ENCODE results near the gene KLK1. TPM values are rescaled to one million over a fixed set of nuclear protein-coding genes. Genes with fewer than 3 reads are reported as not detected.

KLK1 gene
- polyA plus RNA-seq, 1 experiment, result 0.15 TPM

- H3K36me3 ChIP-seq (ENCODE audit: control insufficient read depth, insufficient read depth, low read length), result no peaks in the 10 kb centered on the region
- DNase-seq (ENCODE audit: low read depth), result no peak
- ChIA-PET POLR2A (no interaction called here), CTCF (no interaction called here)
- peaks cover 22% of the 10 kb centered on the region for H3K27me3 ChIP-seq (ENCODE audit: control insufficient read depth, insufficient read depth, low read length)
- H3K4me3 ChIP-seq (ENCODE audit: low read depth, low read length), result no peak overlapping the region
- no peak for TF ChIP-seq CTCF (IDR thresholded peaks at IDR 0.05; ENCODE audit: insufficient read depth, low read depth, low read length)
These were observed 852 bp downstream of the KLK1 start for GRCh38 chr19:50822661-50823208.

- peaks cover 22% of the 10 kb centered on the region for H3K27me3 ChIP-seq (ENCODE audit: control insufficient read depth, insufficient read depth, low read length)
- ChIA-PET POLR2A (no interaction called here), CTCF (no interaction called here)
- no peak for DNase-seq (ENCODE audit: low read depth)
- H3K36me3 ChIP-seq (ENCODE audit: control insufficient read depth, insufficient read depth, low read length), result no peaks in the 10 kb centered on the region
- no peak for TF ChIP-seq CTCF (IDR thresholded peaks at IDR 0.05; ENCODE audit: insufficient read depth, low read depth, low read length)
- H3K4me3 ChIP-seq (ENCODE audit: low read depth, low read length), result no peak overlapping the region
These were observed 2.0 kb downstream of the KLK1 start for GRCh38 chr19:50821622-50822021.

- Histone ChIP-seq H3K36me3 (ENCODE audit: control insufficient read depth, insufficient read depth, low read length) (no peaks in the 10 kb centered on the region), H3K4me3 (ENCODE audit: low read depth, low read length) (no peak overlapping the region), H3K27me3 (ENCODE audit: control insufficient read depth, insufficient read depth, low read length) (peaks cover 22% of the 10 kb centered on the region)
- DNase-seq (ENCODE audit: low read depth), result no peak
- ChIA-PET CTCF (no interaction called here), POLR2A (no interaction called here)
- no peak for TF ChIP-seq CTCF (IDR thresholded peaks at IDR 0.05; ENCODE audit: insufficient read depth, low read depth, low read length)
These were observed 2.4 kb downstream of the KLK1 start for GRCh38 chr19:50821248-50821612.

- TF ChIP-seq CTCF (IDR thresholded peaks at IDR 0.05; ENCODE audit: insufficient read depth, low read depth, low read length), result no peak
- no peak for DNase-seq (ENCODE audit: low read depth)
- no peak overlapping the region for H3K4me3 ChIP-seq (ENCODE audit: low read depth, low read length)
- ChIA-PET CTCF (interaction anchor here (0.6 kb wide), 1 partner anchor 12 kb away, joined by 3 read pairs; no protein-coding TSS in a partner anchor), POLR2A (no interaction called here)
- H3K36me3 ChIP-seq (ENCODE audit: control insufficient read depth, insufficient read depth, low read length), result no peaks in the 10 kb centered on the region
- H3K27me3 ChIP-seq (ENCODE audit: control insufficient read depth, insufficient read depth, low read length), result peaks cover 22% of the 10 kb centered on the region
These were observed 2.9 kb downstream of the KLK1 start for GRCh38 chr19:50820549-50821247.

- H3K36me3 ChIP-seq (ENCODE audit: control insufficient read depth, insufficient read depth, low read length), result no peaks in the 10 kb centered on the region
- peaks cover 22% of the 10 kb centered on the region for H3K27me3 ChIP-seq (ENCODE audit: control insufficient read depth, insufficient read depth, low read length)
- no peak overlapping the region for H3K4me3 ChIP-seq (ENCODE audit: low read depth, low read length)
- ChIA-PET POLR2A (no interaction called here), CTCF (interaction anchor here (0.6 kb wide), 1 partner anchor 13 kb away, joined by 3 read pairs; no protein-coding TSS in a partner anchor)
- no peak for DNase-seq (ENCODE audit: low read depth)
- TF ChIP-seq CTCF (IDR thresholded peaks at IDR 0.05; ENCODE audit: insufficient read depth, low read depth, low read length), result no peak
These were observed 3.5 kb downstream of the KLK1 start for GRCh38 chr19:50820086-50820485.
